Measurements from ENCODE around the gene DNAJC13. TPM values are rescaled to one million over a fixed set of nuclear protein-coding genes. Genes with fewer than 3 reads are reported as not detected.

DNAJC13 gene
- total and polyA plus RNA-seq, 2 of the 8 experiments (the other 6 are each of a cell fraction or from before 2014, with no cell fraction given): 7.9 to 28.8 TPM

GRCh38 chr3:132545471-132545870, 128.2 kb downstream of the DNAJC13 start (continued):
- TF ChIP-seq FOSL1 (IDR thresholded peaks at IDR 0.05; ENCODE audit: insufficient read depth, low read depth, low read length) (no peak), YY1 (IDR thresholded peaks at IDR 0.05; ENCODE audit: low read depth, low read length) (no peak), SP4 (IDR thresholded peaks at IDR 0.05; ENCODE audit: low read length) (no peak), SP2 (IDR thresholded peaks at IDR 0.05; ENCODE audit: low read length) (no peak), CTBP2 (IDR thresholded peaks at IDR 0.05; ENCODE audit: borderline replicate concordance, insufficient read depth, insufficient read length, low read length) (no peak), CHD2 (IDR thresholded peaks at IDR 0.05; ENCODE audit: low read length) (no peak)
